Body of pancreas (tissue), 4 donors: ENCODE data around the gene ADAMTSL1.

Source experiments
- CTCF ChIP-seq, 7 experiments: fragments of 450-650 bp in 4 of 7; fragments of 200-600 bp in 3 of 7; sonication (generic) in 3 of 7; IDR thresholded peaks; one replicate each; pipeline ENCODE4 v1.5.1; 2016 to 2019; ENCODE audit warnings: antibody characterized with exemption in 7 of 7
- POLR2A ChIP-seq, 3 donors: fragments of 450-650 bp; IDR thresholded peaks; one replicate each; pipeline ENCODE4 v1.6.1; 2016; ENCODE audit warnings: antibody characterized with exemption in 3 of 3, mild to moderate bottlenecking in 2 of 3

- TF ChIP-seq POLR2A (IDR thresholded peaks at IDR 0.05), result no peak
- no peak for TF ChIP-seq CTCF (IDR thresholded peaks at IDR 0.05)
Observed at GRCh38 chr9:18825656-18826170, 351.8 kb downstream of the ADAMTSL1 start.
